GM19395 (cell line): Measurements from ENCODE around the gene BAD.
A peak's percentile ranks its signal among the peaks of the same experiment; 100 is the strongest.
"Not testable (repeated sequence)": the region's sequence is repeated elsewhere in the genome, so short reads cannot be mapped to it uniquely, and the experiment has no call there.

Source experiments
- ATAC-seq: cut with Tn5 transposase; IDR thresholded peaks from one replicate; pipeline ENCODE4 v1.9.1; 2021; ENCODE audit warnings: mild to moderate bottlenecking, moderate library complexity; ENCODE audit not compliant: unreplicated experiment

The BAD gene

DNA sequence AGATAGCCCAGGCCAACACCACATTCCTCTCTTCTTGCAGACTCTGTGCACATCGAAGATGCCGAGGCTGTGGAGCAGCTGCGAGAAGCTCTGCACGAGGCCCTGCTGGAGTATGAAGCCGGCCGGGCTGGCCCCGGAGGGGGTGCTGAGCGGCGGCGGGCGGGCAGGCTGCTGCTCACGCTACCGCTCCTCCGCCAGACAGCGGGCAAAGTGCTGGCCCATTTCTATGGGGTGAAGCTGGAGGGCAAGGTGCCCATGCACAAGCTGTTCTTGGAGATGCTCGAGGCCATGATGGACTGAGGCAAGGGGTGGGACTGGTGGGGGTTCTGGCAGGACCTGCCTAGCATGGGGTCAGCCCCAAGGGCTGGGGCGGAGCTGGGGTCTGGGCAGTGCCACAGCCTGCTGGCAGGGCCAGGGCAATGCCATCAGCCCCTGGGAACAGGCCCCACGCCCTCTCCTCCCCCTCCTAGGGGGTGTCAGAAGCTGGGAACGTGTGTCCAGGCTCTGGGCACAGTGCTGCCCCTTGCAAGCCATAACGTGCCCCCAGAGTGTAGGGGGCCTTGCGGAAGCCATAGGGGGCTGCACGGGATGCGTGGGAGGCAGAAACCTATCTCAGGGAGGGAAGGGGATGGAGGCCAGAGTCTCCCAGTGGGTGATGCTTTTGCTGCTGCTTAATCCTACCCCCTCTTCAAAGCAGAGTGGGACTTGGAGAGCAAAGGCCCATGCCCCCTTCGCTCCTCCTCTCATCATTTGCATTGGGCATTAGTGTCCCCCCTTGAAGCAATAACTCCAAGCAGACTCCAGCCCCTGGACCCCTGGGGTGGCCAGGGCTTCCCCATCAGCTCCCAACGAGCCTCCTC is 31.4 kb upstream of the BAD start:
- not testable (repeated sequence) for ATAC-seq

DNA sequence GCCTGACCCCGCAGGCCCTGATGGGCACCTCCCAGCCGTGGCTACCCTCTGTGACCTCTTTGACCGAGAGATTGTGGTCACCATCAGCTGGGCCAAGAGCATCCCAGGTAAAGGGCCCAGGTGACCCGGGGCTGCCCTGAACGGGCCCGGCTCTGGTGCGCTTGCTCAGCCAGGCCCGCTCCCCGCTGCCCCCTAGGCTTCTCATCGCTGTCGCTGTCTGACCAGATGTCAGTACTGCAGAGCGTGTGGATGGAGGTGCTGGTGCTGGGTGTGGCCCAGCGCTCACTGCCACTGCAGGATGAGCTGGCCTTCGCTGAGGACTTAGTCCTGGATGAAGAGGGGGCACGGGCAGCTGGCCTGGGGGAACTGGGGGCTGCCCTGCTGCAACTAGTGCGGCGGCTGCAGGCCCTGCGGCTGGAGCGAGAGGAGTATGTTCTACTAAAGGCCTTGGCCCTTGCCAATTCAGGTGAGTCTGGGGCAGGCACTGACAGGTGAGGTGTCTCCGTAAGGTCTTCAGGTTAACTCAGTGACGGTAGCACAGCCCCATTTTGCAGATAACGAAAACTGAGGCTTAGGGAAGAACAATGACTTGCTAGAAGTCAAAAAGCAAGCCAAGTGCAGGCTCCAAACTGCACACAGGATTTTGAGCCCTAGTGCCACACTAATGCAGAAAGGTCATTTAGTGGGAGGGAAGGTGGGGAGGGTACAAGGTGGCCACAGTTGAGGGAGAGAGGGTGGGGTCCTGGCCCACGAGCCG is 30.5 kb upstream of the BAD start:
- no peak for ATAC-seq

- ATAC-seq = no peak
Measured at GRCh38 chr11:64314146-64314804, 29.8 kb upstream of the BAD start.

DNA sequence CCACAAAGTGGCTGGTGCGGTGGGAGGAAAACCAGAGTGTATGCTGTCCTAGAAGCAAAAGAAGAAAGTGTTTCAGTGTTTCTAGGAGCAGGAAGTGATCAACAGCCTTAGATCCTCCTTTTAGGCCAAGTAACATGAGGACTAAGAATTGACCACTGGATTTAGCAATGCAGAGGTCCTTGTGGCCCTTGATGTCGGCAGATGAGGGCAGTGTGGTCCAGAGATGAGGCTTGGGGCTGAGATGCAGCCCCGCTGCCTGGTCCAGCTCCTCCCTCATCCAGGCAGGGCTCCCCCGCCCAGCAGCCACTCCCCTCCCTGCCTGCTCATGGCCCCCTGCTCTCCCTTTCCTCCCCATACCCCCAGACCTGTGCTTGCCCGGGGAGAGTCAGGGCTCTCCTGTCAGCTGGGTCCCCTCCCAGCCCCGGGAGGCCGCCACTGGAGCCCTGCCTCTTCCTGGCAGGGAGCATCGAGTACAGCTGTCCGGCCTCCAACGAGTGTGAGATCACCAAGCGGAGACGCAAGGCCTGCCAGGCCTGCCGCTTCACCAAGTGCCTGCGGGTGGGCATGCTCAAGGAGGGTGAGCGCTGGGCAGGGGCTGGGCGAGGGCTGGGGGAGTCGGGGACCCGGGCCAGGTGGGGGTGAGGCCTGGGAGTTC is 29.2 kb upstream of the BAD start:
- ATAC-seq = no peak

DNA sequence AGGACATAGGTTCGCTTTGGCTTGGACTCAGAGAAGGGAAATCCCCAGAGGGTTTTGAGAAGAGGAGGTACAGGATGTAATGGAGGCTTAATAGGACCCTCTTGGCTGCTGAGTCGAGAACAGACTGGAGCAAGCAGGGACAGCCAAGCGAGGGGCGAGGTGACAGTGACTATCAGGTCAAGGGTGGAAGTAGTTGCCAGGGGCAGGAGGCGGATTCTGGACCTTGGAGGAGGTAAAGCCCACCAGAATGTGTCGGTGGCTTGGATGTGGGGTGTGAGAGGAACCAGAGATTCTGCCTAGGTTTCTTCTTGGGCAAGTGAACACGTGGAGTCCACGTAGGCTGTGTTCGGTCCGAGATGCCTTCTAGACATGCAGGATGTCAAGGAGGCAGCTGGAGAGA is 28.5 kb upstream of the BAD start:
- ATAC-seq = no peak

DNA sequence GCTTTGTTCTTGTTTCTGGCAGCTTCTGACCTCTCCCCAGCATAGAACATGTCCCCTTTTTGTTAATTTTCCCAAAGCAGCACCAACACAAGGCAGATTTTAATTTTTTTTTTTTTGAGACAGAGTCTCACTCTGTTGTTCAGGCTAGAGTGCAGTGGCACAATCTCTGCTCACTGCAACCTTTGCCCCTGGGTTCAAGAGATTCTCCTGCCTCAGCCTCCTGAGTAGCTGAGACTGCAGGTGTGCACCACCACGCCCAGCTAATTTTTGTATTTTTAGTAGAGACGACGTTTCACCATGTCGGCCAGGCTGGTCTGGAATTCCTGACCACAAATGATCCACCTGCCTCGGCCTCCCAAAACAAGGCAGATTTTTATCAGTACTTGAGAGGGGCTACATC is 23.3 kb upstream of the BAD start:
- not testable (repeated sequence) for ATAC-seq

GRCh38 chr11:64306876-64307622 is 22.6 kb upstream of the BAD start:
- ATAC-seq = no peak

DNA sequence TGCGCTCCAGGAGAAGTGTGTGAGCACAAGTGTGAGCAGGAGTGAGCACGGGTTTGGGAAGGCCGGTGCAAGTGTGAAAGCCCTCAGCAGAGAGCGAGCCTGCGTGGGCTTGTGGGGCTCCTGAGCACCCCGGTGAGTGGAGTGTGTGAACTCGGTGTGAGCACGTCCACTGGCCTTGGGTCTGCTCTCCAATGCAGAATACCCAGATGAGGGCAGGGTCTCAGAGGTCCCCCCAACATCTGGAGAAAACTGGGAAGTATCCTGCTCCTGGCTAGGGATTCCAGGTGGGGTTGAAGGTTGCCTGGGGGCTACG is 22.1 kb upstream of the BAD start:
- ATAC-seq = no peak

DNA sequence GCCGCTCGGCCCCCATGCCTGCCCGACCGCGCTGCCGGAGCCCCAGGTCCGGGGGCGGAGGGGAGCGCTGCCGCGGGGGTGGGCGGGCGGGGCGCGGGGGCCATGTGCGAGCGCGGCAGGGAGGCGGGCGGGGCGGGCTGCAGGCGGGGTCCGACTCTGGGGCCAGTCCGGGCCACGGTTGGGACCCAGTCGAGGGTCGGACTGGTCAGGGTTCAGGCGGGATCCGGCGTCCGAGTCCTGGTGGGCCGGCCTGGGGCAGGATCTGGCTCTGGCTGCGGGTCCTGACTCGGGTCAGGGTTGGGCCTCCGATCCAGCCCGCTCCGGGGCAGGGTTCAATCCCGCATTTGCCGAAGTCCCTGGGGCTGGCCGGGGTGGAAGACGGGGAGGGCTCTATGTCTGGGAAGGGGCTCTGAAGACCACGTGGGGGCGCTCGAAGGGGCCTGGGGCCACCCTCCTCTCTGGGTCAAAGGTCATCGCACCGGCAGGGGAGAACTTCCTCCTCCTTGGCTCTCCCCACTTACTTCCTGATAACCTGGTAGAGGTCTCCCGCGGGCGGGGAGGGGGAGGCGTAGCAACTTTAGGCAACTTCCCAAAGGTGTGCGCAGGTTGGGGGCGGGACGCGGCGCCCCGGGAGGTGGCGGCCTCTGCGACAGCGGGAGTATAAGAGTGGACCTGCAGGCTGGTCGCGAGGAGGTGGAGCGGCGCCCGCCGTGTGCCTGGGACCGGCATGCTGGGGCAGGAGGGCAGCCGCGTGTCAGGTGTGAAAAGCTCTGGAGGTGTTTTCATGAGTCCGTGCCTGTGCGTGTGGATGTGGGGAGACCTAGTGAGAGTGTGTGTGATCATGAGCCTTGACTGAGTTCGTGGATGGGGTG is 21.5 kb upstream of the BAD start:
- peak; percentile 29 for ATAC-seq

GRCh38 chr11:64305075-64305690 is 20.7 kb upstream of the BAD start, which contains the start of gene ESRRA:
Gene ESRRA, plus strand, starts transcription at chr11:64305524. Its CDS starts 1,656 bp downstream, at chr11:64307180.
- peak; percentile 65 for ATAC-seq

DNA sequence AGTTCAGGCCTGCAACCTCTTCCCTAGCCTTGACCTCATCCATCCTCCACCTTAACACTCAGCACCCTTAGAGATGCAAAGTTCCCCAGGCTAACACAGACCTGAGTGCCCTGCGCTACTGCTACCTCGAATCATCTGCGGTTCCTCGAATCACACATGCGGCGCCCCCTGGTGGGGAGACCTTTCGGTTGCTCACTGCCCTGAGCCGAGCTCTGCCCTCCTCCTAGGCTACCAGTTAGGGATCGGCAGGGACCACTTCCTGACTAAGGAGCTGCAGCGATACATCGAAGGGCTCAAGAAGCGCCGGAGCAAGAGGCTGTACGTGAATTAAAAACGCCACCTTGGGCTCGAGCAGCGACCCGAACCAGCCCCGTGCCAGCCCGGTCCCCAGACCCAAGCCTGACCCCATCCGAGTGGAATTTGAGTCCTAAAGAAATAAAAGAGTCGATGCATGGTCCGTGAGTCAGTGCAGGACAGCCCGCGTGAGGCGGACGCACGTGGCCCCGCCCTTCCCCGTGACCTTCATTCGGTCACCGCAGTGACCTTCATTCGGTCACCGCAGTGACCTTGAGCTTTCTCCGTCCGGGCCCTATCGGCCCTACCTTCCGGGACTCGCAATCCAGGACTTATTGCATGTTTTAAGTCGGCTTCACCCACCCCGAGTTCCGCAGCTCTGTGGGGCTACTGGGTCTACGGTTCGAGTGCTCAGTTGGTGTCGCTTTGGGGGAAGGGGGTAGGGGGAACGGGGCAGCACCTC is 20.0 kb upstream of the BAD start:
- peak; percentile 43 for ATAC-seq

DNA sequence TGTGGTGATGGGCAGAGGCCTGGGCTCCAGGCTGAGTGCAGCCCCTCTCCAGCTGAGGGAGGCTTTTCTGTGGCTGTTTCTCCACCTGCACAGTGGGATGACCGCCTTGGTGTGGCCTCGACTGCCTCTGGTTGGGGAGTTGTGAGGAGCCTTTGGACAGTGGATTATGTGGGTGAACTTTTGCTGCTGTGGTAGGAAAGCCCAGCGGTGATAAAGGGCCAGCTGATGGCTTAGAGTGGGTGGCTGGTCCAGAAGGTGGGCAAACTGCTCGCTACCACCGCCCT is 19.5 kb upstream of the BAD start:
- ATAC-seq = no peak

DNA sequence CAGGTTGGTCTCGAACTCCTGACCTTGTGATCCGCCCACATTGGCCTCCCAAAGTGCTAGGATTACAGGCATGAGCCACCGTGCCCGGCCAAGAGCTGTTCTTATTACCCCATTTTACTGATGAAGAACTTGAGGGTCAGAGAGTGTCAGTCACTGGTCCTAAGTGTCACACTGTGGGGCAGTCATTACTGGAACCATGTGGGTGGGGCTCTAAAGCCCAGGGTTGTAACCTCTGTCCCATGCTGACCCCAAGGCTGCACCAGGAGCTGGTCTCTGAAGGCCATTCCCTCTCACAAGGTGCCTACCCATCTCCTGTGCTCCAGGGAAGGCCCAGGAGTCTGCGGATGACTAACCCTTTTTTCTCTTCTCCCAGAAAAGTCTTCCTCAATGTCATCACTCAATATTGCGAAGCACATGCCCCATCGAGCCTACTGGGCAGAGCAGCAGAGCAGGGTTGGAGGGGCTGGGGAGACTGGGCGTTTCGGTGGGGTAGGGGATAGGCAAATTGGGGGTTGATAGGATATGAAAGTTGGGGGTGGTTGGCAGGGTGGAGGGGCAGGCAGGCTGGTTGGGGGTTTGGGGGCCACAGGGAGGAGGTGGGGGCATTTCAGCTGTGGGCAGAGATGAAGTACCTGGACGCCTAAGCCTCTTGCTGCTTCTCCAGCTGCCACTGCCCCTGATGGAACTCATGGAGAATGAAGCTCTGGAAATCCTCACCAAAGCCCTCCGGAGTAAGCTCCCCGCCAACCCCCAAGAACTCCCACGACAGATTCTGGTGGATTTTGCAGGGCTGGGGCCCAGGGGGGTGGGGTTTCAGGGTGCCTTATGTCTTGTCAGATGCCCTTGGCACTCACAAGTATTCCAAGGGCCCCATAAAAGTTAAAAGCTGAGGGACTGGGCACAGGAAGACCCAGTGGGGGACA is 18.9 kb upstream of the BAD start:
- no peak for ATAC-seq

DNA sequence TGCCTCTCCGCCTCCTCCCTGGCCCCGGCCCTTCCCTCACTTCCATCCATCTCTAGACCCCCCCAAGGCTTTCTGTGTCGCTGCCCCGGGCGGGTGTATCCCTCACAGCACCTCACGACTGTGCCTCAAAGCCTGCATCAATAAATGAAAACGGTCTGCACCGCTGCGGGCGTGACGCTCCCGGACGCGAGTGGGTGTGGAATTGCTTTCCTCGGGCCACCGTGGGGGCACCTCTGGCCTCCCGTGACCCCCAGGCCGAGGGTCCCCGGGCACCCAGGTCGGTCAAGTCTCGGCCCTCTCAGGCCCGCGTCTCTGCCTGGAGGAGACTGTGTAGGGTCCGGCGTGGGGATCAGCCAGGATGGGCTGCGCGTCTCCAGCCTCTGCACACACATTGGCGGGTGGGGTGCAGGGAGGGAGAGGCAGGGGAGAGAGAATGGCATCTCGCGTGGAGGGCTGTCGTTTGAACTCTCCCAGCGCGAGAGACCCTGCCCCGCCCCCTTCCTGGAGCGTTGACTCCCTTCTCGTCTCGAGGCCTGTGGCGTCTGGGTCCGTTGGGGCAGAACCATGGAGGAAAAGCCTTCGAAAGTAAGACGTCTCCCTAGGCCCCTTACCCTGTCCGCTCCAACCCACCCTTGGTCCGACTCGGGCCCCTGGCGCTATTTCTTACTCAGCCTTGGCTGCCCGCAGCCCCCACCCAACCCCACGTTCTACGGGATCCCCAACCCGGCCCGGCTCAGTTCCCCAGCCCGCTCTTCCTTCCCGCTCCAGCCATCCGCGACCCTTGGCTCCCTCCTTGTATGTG is 15.6 kb upstream of the BAD start, which contains the start of gene CATSPERZ:
TSS of gene CATSPERZ (plus strand) at position 512 of the 802 bp plus-strand sequence. CDS start at position 565, 53 bp downstream.
- ATAC-seq = no peak

DNA sequence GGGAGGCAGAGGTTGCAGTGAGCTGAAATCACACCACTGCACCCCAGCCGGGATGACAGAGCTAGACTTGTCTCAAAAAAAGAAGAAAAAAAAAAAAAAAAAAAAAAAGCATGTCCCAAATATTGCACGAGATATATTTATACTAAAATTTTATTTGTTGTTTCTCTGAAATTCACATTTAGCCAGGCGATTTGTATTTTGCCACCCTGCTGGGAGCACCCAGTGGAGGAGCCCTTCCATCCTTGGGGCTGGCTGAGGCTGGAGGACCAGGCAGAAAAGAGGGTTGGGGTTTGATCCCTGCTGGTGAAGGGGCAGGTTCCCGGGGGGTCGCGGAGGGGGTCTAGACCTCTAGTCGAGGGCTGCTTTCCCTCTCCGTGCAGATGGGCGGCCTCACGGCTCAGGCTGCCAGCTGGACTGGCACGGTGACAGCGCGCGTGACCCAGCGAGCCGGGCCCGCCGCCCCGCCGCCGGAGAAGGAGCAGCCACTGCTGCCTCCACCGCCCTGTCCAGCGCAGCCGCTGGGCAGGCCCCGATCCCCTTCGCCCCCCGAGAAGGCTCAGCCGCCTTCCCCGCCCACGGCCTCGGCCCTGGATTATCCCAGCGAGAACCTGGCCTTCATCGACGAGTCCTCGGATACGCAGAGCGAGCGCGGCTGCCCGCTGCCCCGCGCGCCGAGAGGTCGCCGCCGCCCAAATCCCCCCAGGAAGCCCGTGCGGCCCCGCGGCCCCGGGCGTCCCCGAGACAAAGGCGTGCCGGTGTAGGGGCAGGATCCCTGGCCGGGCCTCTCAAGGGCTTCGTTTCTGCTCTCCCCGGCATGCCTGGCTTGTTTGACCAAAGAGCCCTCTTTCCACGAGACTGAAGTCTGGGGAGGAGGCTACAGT is 14.7 kb upstream of the BAD start:
- no peak for ATAC-seq
